WTC11 (cell line): ENCODE measurements around the gene LBHD1. TPM values are rescaled to one million over a fixed set of nuclear protein-coding genes. Genes with fewer than 3 reads are reported as not detected.

Experiments
- ATF6 ChIP-seq: sonication (generic); formaldehyde crosslinking; IDR thresholded peaks from 2 replicates; pipeline ENCODE4 v1.8.1; 2023; ENCODE audit warnings: mild to moderate bottlenecking, missing genetic modification reagents
- CBFB ChIP-seq: sonication (generic); formaldehyde crosslinking; IDR thresholded peaks from 2 replicates; pipeline ENCODE4 v1.8.1; 2022; ENCODE audit warnings: mild to moderate bottlenecking, low read depth, missing genetic modification reagents
- ELF4 ChIP-seq: sonication (generic); formaldehyde crosslinking; IDR thresholded peaks from 2 replicates; pipeline ENCODE4 v1.8.1; 2022; ENCODE audit warnings: low read depth, mild to moderate bottlenecking, moderate library complexity, missing genetic modification reagents
- ERG ChIP-seq: fragments of 250-450 bp; sonication (Bioruptor Pico); IDR thresholded peaks from 2 replicates; pipeline ENCODE4 v1.8.0; 2021; ENCODE audit warnings: mild to moderate bottlenecking
- ESRRA ChIP-seq: sonication (generic); formaldehyde crosslinking; IDR thresholded peaks from 2 replicates; pipeline ENCODE4 v1.8.1; 2022; ENCODE audit warnings: mild to moderate bottlenecking, missing genetic modification reagents, borderline replicate concordance
- ETV6 ChIP-seq: sonication (generic); formaldehyde crosslinking; IDR thresholded peaks from 2 replicates; pipeline ENCODE4 v1.8.1; 2022; ENCODE audit warnings: mild to moderate bottlenecking, missing genetic modification reagents
- FOXK1 ChIP-seq: sonication (generic); formaldehyde crosslinking; IDR thresholded peaks from 2 replicates; pipeline ENCODE4 v1.8.0; 2022; ENCODE audit warnings: mild to moderate bottlenecking, moderate library complexity, missing genetic modification reagents
- GTF2I ChIP-seq: fragments of 250-450 bp; sonication (Bioruptor Pico); conservative IDR thresholded peaks from 2 replicates; pipeline ENCODE4 v1.4.0; 2021; ENCODE audit warnings: mild to moderate bottlenecking
- HMGXB4 ChIP-seq: sonication (generic); formaldehyde crosslinking; IDR thresholded peaks from 2 replicates; pipeline ENCODE4 v1.8.1; 2023; ENCODE audit warnings: mild to moderate bottlenecking, moderate library complexity, missing genetic modification reagents
- IRF1 ChIP-seq: sonication (generic); formaldehyde crosslinking; IDR thresholded peaks from 2 replicates; pipeline ENCODE4 v1.8.0; 2023; ENCODE audit warnings: missing genetic modification reagents
- IRF2 ChIP-seq: sonication (generic); formaldehyde crosslinking; IDR thresholded peaks from 2 replicates; pipeline ENCODE4 v1.8.0; 2022; ENCODE audit warnings: low read depth, missing genetic modification reagents, borderline replicate concordance
- NFATC4 ChIP-seq: fragments of 250-450 bp; sonication (Bioruptor Pico); IDR thresholded peaks from 2 replicates; pipeline ENCODE4 v1.9.0; 2021; ENCODE audit warnings: mild to moderate bottlenecking
- NR1H2 ChIP-seq: sonication (generic); formaldehyde crosslinking; IDR thresholded peaks from 2 replicates; pipeline ENCODE4 v1.9.0; 2021; ENCODE audit warnings: mild to moderate bottlenecking, moderate library complexity, missing genetic modification reagents
- OVOL2 ChIP-seq: fragments of 250-450 bp; sonication (Bioruptor Pico); IDR thresholded peaks from 2 replicates; pipeline ENCODE4 v1.9.0; 2021; ENCODE audit warnings: mild to moderate bottlenecking, borderline replicate concordance
- RORB ChIP-seq: fragments of 250-450 bp; sonication (Bioruptor Pico); IDR thresholded peaks from 2 replicates; pipeline ENCODE4 v1.9.0; 2021; ENCODE audit warnings: mild to moderate bottlenecking
- SMAD3 ChIP-seq: sonication (generic); formaldehyde crosslinking; IDR thresholded peaks from 2 replicates; pipeline ENCODE4 v1.8.0; 2022; ENCODE audit warnings: missing genetic modification reagents, mild to moderate bottlenecking, borderline replicate concordance
- SOX15 ChIP-seq: fragments of 250-450 bp; sonication (Bioruptor Pico); IDR thresholded peaks from 2 replicates; pipeline ENCODE4 v1.9.0; 2021; ENCODE audit warnings: mild to moderate bottlenecking
- TEAD4 ChIP-seq: sonication (generic); formaldehyde crosslinking; IDR thresholded peaks from 2 replicates; pipeline ENCODE4 v1.8.0; 2022; ENCODE audit warnings: mild to moderate bottlenecking, missing genetic modification reagents
- ZNF138 ChIP-seq: sonication (generic); formaldehyde crosslinking; conservative IDR thresholded peaks from 2 replicates; pipeline ENCODE4 v1.8.1; 2022; ENCODE audit warnings: mild to moderate bottlenecking, moderate library complexity, missing genetic modification reagents
- ZNF512 ChIP-seq: sonication (generic); formaldehyde crosslinking; IDR thresholded peaks from 2 replicates; pipeline ENCODE4 v1.8.1; 2022; ENCODE audit warnings: missing genetic modification reagents, borderline replicate concordance
- ZNF671 ChIP-seq: fragments of 250-450 bp; sonication (Bioruptor Pico); IDR thresholded peaks from 2 replicates; pipeline ENCODE4 v1.8.0; 2021; ENCODE audit warnings: mild to moderate bottlenecking
- total RNA-seq: library from RNA; stranded (reverse); gene quantifications from 3 replicates; pipeline ENCODE4 v1.2.3, GENCODE V29; 2021
- TF ChIP-seq, protein P1 (sequence below): sonication (generic); formaldehyde crosslinking; IDR thresholded peaks from 2 replicates; pipeline ENCODE4 v1.8.1; 2022; ENCODE audit warnings: low read depth, missing genetic modification reagents, borderline replicate concordance
- TF ChIP-seq, protein P2 (sequence below): sonication (generic); formaldehyde crosslinking; IDR thresholded peaks from 2 replicates; pipeline ENCODE4 v1.8.1; 2023; ENCODE audit warnings: mild to moderate bottlenecking, missing genetic modification reagents
- TF ChIP-seq, protein P3 (sequence below): sonication (generic); formaldehyde crosslinking; IDR thresholded peaks from 2 replicates; pipeline ENCODE4 v1.8.1; 2022; ENCODE audit warnings: mild to moderate bottlenecking, moderate library complexity, missing genetic modification reagents
- TF ChIP-seq, protein P4 (sequence below): sonication (generic); formaldehyde crosslinking; IDR thresholded peaks from 2 replicates; pipeline ENCODE4 v1.8.0; 2022; ENCODE audit warnings: mild to moderate bottlenecking, missing genetic modification reagents
- TF ChIP-seq, protein P5 (sequence below): sonication (generic); formaldehyde crosslinking; IDR thresholded peaks from 2 replicates; pipeline ENCODE4 v1.8.1; 2022; ENCODE audit warnings: mild to moderate bottlenecking, missing genetic modification reagents, moderate library complexity, borderline replicate concordance

The LBHD1 gene
- total RNA-seq, 1 experiment from 2014 or later = 4.2 TPM

- no peak for TF ChIP-seq NR1H2 (CRISPR knock-in tag)
- TF ChIP-seq TEAD4 (CRISPR knock-in tag) = peak; percentile 15; the same call in 1 of the 2 replicates
- TF ChIP-seq FOXK1 (CRISPR knock-in tag) = peak; percentile 46; the same call in 1 of the 2 replicates
- no peak for TF ChIP-seq ATF6 (CRISPR knock-in tag)
- TF ChIP-seq ERG (CRISPR knock-in tag) = peak; percentile 89; the same call in 1 of the 2 replicates
- no peak for TF ChIP-seq CBFB
- TF ChIP-seq, protein P1, sequence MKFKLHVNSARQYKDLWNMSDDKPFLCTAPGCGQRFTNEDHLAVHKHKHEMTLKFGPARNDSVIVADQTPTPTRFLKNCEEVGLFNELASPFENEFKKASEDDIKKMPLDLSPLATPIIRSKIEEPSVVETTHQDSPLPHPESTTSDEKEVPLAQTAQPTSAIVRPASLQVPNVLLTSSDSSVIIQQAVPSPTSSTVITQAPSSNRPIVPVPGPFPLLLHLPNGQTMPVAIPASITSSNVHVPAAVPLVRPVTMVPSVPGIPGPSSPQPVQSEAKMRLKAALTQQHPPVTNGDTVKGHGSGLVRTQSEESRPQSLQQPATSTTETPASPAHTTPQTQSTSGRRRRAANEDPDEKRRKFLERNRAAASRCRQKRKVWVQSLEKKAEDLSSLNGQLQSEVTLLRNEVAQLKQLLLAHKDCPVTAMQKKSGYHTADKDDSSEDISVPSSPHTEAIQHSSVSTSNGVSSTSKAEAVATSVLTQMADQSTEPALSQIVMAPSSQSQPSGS (CRISPR knock-in tag) = no peak
- no peak for TF ChIP-seq SMAD3 (CRISPR knock-in tag)
- TF ChIP-seq, protein P2, sequence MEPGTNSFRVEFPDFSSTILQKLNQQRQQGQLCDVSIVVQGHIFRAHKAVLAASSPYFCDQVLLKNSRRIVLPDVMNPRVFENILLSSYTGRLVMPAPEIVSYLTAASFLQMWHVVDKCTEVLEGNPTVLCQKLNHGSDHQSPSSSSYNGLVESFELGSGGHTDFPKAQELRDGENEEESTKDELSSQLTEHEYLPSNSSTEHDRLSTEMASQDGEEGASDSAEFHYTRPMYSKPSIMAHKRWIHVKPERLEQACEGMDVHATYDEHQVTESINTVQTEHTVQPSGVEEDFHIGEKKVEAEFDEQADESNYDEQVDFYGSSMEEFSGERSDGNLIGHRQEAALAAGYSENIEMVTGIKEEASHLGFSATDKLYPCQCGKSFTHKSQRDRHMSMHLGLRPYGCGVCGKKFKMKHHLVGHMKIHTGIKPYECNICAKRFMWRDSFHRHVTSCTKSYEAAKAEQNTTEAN (CRISPR knock-in tag) = no peak; the same call in 1 of the 2 replicates
- TF ChIP-seq ESRRA (CRISPR knock-in tag) = no peak
- TF ChIP-seq HMGXB4 (CRISPR knock-in tag) = no peak
- no peak for TF ChIP-seq ZNF138 (CRISPR knock-in tag)
- no peak for TF ChIP-seq ZNF512
- TF ChIP-seq RORB (CRISPR knock-in tag) = peak; percentile 94
- TF ChIP-seq IRF2 (CRISPR knock-in tag) = no peak
- TF ChIP-seq ETV6 (CRISPR knock-in tag) = peak; percentile 44
- TF ChIP-seq ELF4 = no peak
- peak; percentile 65; the same call in 1 of the 2 replicates for TF ChIP-seq IRF1
- TF ChIP-seq GTF2I (CRISPR knock-in tag) = no peak
- TF ChIP-seq NFATC4 (CRISPR knock-in tag) = peak; percentile 96
- TF ChIP-seq, protein P3, sequence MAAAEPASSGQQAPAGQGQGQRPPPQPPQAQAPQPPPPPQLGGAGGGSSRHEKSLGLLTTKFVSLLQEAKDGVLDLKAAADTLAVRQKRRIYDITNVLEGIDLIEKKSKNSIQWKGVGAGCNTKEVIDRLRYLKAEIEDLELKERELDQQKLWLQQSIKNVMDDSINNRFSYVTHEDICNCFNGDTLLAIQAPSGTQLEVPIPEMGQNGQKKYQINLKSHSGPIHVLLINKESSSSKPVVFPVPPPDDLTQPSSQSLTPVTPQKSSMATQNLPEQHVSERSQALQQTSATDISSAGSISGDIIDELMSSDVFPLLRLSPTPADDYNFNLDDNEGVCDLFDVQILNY = 0 out of 2 replicates have a peak, but pooled peaks have one; percentile 21
- TF ChIP-seq, protein P4, sequence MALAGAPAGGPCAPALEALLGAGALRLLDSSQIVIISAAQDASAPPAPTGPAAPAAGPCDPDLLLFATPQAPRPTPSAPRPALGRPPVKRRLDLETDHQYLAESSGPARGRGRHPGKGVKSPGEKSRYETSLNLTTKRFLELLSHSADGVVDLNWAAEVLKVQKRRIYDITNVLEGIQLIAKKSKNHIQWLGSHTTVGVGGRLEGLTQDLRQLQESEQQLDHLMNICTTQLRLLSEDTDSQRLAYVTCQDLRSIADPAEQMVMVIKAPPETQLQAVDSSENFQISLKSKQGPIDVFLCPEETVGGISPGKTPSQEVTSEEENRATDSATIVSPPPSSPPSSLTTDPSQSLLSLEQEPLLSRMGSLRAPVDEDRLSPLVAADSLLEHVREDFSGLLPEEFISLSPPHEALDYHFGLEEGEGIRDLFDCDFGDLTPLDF = no peak
- TF ChIP-seq, protein P5, sequence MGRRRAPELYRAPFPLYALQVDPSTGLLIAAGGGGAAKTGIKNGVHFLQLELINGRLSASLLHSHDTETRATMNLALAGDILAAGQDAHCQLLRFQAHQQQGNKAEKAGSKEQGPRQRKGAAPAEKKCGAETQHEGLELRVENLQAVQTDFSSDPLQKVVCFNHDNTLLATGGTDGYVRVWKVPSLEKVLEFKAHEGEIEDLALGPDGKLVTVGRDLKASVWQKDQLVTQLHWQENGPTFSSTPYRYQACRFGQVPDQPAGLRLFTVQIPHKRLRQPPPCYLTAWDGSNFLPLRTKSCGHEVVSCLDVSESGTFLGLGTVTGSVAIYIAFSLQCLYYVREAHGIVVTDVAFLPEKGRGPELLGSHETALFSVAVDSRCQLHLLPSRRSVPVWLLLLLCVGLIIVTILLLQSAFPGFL (CRISPR knock-in tag) = no peak
- TF ChIP-seq ZNF671 (CRISPR knock-in tag) = peak; percentile 91
- 0 out of 2 replicates have a peak, but pooled peaks have one; percentile 24 for TF ChIP-seq OVOL2 (CRISPR knock-in tag)
- no peak for TF ChIP-seq SOX15 (CRISPR knock-in tag)
Observed at GRCh38 chr11:62665075-62665598, 6.9 kb downstream of the LBHD1 start, which contains the start of the genes C11orf98 and CSKMT (continued).
